Esophagus mucosa (tissue), 1 donor: ENCODE results near the gene ZNF526. TPM values are rescaled to one million over a fixed set of nuclear protein-coding genes. Genes with fewer than 3 reads are reported as not detected.

Source experiments
- ATAC-seq: fragments of 200-7000 bp; cut with Tn5 transposase; one replicate; pipeline ENCODE4 v1.9.1; 2020
- total RNA-seq: library from RNA; stranded (reverse); gene quantifications from one replicate; pipeline ENCODE4 v1.2.4, GENCODE V29; 2023
- donor health status: DM: yes; HTN: yes; CAD: no.

ZNF526 gene
- total RNA-seq, 1 donor from 2014 or later, result 4.5 TPM

DNA sequence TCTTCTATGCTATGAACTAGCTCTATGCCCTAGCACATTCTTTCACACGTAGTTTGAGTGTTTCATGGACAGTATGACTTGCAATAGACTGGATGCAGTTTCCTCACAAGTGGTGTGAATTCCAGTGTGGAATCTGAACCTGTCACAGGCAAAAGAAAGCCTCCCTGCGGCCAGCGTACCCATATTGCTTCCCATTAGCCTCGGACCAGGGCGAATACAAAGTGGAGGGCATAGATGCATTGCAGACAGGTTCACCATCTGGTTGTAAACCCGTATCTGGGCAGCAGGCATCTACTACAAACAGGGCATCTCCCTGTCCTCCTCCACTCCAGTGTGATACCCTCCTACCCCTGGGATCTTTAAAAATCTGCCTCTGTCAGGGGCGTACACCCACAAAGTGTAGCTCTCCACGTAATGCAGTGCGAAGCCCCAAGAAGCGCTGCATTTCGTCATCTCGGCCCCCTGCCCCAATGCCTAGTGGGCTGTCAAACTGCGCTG, 47.6 kb downstream of the ZNF526 start:
- no peak for ATAC-seq

DNA sequence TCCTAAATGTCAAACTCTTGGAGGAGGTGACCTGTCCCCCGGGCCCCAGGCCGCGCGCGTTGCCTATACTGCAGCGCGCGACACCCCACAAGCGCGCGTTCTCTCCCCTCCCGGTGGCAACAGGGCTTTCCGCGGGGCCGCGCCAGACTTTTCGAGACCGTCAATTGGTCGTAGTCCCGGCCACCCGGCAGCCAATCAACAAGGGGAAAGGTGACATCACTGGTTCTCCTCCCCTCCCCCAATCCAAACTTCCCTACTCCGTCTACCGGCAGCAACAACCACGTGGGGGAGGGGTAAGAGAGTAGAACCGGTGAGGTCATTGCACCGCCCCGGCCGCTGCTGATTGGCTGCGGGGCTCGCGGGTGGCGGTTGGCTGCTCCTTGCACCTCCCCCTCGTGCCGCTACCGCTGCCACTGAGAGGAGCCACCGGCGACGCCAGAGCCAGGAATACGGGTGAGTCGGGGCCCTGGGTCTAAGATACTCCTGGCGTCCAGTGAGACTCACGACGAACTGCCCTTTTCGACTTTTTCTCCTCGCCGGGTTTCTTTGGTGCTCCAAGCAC, 48.1 kb downstream of the ZNF526 start:
- peak; percentile 83 for ATAC-seq

DNA sequence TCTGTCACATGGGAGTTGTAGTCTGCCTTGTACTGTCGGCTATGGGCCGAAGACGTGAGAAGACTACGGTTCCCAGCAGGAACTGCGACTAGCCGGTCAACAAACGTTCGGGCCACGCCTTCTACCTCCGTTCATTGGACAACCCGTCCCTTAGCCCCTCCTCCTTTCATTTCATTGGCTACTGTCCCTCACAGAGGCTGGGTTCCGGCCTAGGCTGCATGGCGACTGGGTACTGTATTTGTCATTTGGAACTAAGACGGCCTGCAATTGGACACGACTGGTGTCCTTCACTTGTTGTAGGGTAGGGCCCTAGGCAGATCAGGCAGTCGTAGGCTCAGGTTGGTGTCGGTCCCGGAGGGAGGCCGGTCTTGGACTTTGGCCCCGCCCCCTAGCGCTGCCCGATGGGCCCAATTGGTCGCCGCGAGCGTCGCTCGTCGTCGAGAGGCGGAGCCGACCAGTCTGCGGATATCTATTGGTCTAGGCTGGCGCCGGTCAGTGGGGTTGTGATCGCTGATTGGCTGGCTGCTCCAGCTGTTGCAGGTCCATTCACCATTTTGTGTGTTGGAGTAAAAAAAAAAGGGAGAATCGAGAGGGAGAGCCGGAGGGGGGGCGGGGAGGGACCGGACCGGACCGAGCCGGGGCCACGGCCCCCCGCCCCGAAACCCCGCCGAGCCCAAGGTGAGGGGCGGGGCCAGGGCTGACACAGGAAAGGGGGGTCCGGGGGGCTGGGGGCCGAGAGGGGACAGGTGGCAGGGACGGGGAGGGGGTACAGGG, 48.8 kb downstream of the ZNF526 start, which contains the start of gene CIC:
Gene CIC, plus strand, starts transcription at position 549 of the 774 bp plus-strand sequence. CDS start 2,532 bp downstream, outside the sequence.
- ATAC-seq, result peak; percentile 89

DNA sequence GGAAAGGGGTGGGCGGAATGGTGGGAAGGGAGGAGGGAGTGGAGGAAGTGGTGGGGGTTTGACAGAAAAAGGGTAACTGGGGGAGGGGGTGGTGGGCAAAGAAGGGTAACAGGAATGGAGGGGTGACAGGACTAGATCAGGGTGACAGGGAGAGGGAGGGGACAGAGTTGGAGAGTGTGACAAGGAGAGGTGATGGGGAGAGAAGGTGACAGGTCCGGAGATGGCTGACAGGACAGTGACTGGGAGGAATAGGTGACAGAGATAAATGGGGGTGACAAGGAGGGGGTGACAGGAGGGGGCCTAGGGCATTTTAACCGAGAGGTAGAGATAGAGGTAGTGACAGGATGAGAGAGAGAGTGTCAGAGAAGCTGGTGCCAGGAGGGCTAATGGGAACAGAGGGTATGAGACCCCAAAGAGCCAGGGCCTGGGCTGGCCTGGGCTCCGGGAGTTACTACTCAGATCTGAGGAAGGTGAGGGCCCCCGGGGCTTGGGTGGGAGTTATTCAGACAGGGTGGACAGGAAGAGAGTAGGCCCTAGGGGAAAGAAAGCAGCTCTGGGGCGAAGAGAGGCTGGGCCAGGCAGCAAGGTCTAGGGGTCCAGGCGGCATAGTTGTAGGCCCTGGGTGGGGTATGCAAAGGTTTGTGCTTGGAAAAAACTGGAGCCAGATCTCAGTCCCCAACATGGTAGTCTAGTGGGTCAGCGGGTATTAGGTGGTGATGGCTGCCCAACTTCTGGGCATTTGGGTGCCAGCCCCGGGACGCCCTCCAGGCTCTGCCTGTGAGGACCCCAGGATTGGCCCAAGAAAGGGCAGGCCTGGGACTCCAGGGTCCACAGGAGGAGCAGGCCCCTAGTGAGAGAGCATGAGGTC, 49.6 kb downstream of the ZNF526 start:
- ATAC-seq, result no peak

DNA sequence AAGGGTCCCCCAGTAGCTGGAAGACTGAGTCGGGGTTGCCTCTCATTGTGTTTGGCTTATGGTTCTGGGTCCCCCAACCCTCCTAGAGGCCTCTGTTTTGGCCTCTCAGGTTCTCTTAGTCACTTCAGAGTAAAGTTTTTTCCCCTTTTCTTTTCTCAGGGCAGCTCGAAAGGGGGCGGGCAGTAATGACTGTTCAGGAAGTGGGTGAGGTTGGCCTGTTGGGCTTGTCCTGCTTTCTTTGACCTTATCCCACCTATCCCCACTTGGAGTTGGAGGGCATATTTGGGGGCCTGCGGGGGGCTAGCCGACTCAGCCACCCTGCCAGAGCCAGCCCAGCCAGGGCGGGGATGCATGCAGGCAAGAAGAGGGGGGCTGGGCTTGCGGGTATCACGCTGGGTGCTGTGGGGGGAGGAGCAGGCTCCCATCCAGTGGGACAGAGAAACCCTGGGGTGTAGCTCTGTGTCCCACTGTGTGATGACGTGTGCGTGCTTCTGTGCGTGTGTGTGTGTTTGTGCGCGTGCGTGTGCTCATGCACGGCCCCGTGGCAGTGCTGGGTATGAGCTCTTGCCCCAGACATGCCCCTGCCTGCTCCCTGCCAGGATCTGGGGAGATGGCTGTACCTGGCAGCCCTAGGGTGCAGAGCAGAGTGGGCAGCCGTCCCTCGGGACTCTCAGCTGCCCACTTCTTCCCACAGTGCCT, 50.4 kb downstream of the ZNF526 start:
- ATAC-seq, result peak; percentile 37

DNA sequence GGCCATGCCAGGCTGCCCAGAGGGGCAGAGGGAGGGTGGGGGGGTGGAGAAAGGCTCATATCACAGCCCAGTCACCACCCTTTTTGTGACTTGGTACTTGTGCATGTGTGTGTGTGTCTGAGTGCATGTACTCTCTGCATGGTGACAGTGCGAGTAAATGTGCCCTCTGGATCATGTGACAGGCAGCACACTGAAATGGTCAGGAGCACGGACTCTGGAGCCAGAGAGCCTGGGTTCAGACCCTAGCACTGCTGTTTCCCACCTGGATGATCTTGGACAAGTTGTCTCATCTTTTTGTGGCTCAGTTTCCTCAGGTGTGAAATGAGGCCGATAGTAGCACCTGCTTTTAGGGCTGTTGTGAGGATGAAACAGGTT, 50.9 kb downstream of the ZNF526 start:
- ATAC-seq, result no peak

DNA sequence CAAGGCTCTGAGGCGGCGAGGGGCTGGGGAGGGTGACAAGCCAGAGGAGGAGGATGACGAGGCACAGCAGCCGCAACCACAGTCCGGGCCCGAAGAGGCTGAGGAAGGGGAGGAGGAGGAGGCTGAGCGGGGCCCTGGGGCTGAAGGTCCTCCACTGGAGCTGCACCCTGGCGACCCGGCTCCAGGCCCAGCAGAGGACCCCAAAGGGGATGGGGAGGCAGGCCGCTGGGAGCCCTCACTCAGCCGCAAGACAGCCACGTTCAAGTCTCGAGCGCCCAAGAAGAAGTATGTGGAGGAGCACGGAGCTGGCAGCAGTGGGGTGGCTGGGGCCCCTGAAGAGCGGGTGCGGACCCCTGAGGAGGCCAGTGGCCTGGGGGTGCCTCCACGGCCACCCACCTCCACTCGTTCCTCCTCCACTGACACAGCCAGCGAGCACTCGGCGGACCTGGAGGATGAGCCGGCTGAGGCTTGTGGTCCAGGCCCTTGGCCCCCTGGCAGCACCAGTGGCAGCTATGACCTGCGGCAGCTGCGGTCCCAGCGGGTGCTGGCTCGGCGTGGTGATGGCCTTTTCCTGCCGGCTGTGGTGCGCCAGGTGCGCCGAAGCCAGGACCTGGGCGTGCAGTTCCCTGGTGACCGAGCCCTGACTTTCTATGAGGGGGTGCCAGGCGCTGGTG, 51.9 kb downstream of the ZNF526 start:
- ATAC-seq, result no peak

DNA sequence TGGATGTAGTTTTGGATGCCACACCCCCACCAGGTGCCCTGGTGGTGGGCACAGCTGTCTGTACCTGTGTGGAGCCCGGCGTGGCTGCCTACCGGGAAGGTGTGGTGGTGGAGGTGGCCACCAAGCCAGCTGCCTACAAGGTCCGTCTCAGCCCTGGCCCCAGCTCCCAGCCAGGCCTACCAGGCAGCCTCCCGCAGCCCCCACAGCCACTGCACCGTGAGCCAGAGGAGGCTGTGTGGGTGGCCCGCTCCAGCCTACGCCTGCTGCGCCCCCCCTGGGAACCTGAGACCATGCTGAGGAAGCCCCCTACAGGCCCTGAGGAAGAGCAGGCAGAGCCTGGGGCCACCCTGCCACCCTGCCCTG, 52.4 kb downstream of the ZNF526 start:
- ATAC-seq, result no peak

DNA sequence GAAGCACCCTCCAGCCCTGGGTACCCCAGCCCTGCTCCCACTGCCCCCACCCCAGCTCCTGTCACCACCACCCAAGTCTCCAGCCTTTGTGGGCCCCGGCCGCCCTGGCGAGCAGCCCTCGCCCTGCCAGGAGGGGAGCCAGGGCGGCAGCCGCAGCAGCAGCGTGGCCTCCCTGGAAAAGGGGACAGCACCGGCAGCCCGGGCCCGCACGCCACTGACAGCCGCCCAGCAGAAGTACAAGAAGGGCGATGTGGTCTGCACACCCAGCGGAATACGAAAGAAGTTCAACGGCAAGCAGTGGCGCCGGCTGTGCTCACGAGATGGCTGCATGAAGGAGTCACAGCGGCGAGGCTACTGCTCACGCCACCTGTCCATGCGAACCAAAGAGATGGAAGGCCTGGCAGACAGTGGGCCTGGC, 52.9 kb downstream of the ZNF526 start:
- ATAC-seq, result no peak

DNA sequence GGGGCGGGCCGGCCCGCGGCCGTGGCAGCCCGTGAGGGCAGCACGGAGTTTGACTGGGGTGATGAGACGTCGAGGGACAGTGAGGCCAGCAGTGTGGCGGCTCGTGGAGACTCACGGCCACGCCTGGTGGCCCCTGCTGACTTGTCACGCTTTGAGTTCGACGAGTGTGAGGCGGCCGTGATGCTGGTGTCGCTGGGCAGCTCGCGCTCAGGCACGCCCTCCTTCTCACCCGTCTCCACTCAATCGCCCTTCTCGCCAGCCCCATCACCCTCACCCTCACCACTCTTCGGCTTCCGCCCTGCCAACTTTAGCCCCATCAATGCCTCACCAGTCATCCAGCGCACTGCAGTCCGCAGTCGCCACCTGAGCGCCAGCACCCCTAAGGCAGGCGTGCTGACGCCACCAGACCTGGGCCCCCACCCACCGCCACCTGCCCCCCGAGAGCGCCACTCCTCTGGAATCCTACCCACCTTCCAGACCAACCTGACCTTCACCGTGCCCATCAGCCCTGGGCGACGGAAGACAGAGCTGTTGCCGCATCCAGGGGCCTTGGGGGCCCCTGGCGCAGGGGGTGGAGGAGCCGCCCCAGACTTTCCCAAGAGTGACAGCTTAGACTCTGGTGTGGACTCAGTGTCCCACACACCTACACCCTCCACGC, 53.4 kb downstream of the ZNF526 start:
- ATAC-seq, result no peak

DNA sequence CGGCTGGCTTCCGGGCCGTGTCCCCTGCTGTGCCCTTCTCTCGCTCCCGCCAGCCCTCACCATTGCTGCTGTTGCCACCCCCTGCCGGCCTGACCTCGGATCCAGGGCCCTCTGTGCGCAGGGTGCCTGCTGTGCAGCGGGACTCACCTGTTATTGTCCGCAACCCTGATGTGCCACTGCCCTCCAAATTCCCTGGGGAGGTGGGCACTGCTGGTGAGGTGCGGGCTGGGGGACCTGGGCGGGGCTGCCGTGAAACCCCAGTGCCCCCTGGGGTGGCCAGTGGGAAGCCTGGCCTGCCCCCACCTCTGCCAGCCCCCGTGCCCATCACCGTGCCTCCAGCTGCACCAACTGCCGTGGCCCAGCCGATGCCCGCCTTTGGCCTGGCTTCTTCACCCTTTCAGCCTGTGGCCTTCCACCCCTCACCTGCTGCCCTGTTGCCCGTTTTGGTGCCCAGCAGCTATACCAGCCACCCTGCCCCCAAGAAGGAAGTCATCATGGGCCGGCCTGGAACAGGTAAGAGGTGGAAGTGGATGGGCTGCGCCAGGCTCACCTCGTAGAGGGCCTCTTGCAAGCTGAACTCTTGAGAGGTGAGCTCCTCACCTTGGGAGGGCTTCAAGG, 54.1 kb downstream of the ZNF526 start:
- ATAC-seq, result no peak

DNA sequence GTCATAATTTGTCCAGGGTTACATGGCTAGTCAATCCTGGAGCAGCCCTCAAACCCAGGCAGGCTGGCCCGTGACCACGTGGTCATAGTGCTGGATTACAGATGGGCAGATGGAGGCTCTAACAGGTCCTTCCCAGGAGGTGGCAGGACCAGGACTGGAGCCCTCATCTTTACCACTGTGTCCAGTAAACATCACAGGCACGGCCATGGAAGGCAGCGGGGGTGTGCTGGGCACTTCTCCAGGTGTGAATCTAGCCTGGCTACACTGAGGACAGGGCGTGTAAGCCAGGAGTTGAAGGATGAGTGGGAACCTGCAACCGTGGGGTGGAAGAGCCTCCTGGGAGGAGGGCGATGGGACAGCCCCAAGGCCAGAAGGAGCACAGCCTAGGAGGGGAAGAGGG, 55.0 kb downstream of the ZNF526 start:
- no peak for ATAC-seq

DNA sequence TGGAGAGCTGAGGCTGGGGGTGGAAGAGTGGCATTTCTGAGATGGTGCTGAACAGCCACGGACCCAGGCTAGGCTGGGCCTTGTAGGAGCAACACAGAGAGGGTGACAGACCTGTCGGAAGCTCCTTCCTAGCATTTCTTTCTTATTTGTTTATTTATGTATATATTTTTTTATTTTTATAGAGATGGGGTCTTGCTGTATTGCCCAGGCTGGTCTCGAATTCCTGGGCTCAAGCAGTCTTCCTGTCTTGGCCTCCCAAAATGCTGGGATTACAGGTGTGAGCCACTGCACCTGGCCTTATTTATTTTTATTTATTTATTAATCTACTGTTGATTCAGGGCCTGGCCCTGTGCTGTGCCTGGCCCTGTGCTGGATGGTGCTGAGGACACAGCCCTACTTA, 55.4 kb downstream of the ZNF526 start:
- no peak for ATAC-seq

DNA sequence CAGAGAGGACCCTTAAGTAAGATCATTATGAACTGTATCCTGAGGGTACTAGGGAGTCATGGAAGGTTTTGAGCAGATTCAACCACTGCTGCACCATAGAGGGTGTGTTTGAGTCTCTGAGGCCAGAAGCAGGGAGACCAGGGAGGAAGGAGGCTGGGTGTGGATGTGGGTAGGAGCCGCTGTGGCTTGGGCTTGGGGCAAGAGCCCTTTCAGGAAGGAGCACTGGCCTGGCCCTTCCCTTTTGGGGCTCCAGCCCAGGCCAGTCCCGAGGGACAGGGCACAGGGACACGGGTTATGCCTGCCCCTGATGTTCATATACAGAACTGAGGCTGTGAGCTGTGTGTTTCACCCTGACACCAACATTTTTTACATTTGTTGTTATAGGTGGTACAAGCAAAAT, 56.2 kb downstream of the ZNF526 start:
- ATAC-seq, result no peak

DNA sequence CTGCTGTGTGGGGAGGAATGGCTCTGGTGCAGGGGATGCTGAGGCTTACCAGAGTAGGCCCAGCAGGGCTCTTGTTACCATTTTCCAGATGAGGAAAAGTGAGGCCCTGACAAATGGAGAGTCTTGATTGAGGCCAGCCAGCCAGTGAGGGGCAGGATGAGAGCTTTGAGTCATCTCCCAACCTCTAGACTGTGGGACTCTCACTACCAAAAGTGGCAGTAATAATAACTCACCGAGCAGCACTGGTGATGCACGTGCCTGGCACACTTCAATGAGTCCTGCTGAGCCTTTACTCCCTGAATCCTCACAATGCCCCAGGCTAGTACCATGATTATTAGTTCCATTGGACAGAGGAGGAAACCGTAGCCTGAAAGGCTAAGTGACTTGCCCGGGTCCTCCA, 56.7 kb downstream of the ZNF526 start:
- ATAC-seq, result no peak

Other genes with a start within 250 kb of the ZNF526 start
- gene ATP1A3, start 226.1 kb upstream of the ZNF526 start, total RNA-seq, result 0.32 TPM
- 0.32 TPM for gene GRIK5, start 150.1 kb upstream of the ZNF526 start, total RNA-seq
- 9.7 TPM for gene ZNF574, start 144.1 kb upstream of the ZNF526 start, total RNA-seq
- 1.00 TPM for gene POU2F2, start 87.9 kb upstream of the ZNF526 start, total RNA-seq
- 11.6 TPM for gene DEDD2, start 2.6 kb upstream of the ZNF526 start, total RNA-seq
- gene GSK3A, start 22.3 kb downstream of the ZNF526 start, total RNA-seq, result 26.4 TPM
- 21.5 TPM for gene ERF, start 34.8 kb downstream of the ZNF526 start, total RNA-seq
- gene CIC, start 48.9 kb downstream of the ZNF526 start, total RNA-seq, result 31.4 TPM
- gene PRR19, start 81.8 kb downstream of the ZNF526 start, total RNA-seq, result 0.84 TPM
- 32.5 TPM for gene PAFAH1B3, start 82.3 kb downstream of the ZNF526 start, total RNA-seq
- 0.20 TPM for gene TMEM145, start 93.0 kb downstream of the ZNF526 start, total RNA-seq
- gene MEGF8, start 105.3 kb downstream of the ZNF526 start, total RNA-seq, result 8.1 TPM
- gene CNFN, start 170.0 kb downstream of the ZNF526 start, total RNA-seq, result 1,078 TPM
- 10.8 TPM for gene LIPE, start 207.1 kb downstream of the ZNF526 start, total RNA-seq
- gene CXCL17, start 222.6 kb downstream of the ZNF526 start, total RNA-seq, result 38.6 TPM